Measurements from ENCODE around the gene SENP2.
A peak's percentile ranks its signal among the peaks of the same experiment; 100 is the strongest.
"Not testable (repeated sequence)": the region's sequence is repeated elsewhere in the genome, so short reads cannot be mapped to it uniquely, and the experiment has no call there.

SENP2 gene

GRCh38 chr3:185647134-185647879 lies 61.2 kb downstream of the SENP2 start:
- no peak for DNase-seq (ENCODE audit: low read depth in 2 of 2)

GRCh38 chr3:185647880-185648210 lies 61.8 kb downstream of the SENP2 start:
- DNase-seq (ENCODE audit: low read depth in 2 of 2): no peak

DNA sequence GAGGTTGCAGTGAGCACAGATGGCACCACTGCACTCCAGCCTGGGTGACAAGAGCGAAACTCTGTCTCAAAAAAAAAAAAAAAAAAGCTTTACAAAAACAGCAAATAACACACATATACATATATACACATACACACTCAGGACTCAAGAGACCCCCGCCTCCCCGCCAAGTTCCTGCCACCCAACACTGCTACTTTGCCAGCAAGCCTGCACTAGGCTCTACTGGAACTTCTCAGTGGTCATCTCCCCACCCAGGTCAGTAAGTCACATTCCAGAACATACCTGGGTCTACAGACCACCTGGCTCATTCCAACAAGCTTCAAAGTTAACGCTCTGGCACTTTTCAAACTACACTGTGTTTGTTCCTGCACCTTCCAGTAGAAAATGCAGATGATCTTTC lies 62.3 kb downstream of the SENP2 start:
- DNase-seq (ENCODE audit: low read depth in 2 of 2): no peak

DNA sequence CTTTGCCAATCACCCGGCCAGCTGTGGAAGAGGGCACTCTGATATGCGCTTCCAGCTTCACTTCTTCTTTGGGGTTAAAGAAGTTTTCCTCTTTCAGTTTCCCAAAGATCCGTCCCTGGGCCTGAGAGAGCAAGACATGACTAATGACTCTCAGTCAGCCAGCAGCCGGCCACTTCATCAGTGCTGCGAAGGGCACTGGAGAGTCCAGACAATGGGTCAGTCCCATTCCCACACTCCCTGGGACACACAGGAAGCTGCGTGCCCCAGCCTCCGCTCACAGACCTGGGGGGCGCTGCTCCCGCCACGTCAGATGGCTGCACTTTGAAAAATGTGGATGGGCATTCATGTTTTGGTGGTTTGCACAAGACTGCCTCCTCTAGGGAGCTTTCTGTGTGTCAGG lies 63.3 kb downstream of the SENP2 start:
- DNase-seq (ENCODE audit: low read depth in 2 of 2): no peak

DNA sequence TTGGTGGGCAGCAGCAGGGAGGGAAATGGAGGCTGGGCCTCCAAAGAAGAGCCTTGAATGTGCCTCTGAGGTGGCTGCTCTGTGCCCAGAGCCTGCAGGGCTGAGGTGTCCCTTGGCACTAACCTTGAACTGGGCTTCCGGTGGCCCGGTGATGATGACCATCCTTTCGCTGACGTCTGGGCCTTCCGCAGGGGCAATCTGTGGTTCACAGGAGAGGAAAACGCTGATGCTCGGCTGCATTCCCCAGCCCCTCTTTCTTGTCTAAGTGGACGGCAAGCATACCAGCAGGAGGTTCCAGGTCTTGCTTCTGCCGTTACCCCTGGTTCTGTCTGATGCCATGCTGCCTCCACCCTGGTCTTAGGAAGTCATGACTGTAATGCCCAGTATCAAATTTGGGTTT lies 65.9 kb downstream of the SENP2 start:
- DNase-seq (ENCODE audit: low read depth in 2 of 2): no peak

DNA sequence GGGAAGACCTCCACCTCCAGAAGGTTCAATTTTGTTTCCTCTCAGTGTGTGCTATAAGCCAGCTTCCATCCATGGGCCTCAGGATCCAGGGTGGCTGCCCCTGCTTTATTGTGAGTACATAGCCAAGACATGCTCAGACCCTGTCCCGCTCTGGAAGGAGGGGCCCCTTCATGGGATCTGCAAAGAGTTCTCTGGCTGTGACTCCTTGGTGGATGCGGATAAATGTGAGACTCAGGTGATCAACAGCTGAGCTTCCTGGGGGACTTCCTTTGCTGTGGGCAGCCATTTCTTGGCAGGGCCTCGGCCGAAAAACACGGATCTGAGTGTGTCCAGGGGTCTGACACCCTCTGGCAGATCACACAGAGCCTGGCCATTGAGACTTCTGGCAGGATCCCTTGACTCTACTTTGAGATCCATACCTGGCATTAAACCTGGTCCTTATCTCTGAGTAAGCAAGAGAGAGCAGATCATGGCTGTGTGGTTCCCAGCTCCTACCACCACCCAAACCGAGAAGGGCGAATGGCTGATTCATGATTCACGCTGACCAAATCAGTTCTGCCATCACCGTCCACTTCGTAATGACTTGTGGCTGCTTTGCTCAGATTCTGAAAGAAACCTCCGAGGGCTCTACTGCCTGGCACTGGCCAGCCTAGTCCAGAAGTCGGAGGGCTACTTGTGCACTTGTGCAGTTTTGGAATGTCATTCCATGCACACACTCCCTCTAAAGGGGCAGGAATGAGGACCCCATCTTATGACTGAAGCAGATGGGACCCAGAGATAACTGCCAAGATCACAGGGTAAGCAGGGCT lies 68.1 kb downstream of the SENP2 start:
- DNase-seq (ENCODE audit: low read depth in 2 of 2): no peak

DNA sequence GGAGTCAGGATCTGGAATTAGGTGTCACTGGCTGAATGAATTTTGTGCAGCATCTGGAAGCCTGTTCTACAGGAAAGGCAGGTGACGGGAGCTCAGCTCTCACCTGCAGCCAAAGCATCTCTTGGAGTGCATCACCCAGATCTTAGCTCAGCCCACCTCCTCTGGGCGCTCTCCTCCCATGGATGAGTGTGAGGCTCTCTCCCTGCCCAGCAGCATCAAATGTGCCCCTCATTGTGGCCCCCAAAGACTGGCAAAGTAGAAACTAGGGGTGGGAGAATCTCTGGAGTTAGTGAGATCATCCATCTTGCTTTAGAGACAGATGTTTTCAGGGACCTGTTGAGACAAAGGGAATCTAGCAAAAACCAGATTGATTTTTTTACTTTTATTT lies 68.7 kb downstream of the SENP2 start:
- DNase-seq (ENCODE audit: low read depth in 2 of 2): no peak

DNA sequence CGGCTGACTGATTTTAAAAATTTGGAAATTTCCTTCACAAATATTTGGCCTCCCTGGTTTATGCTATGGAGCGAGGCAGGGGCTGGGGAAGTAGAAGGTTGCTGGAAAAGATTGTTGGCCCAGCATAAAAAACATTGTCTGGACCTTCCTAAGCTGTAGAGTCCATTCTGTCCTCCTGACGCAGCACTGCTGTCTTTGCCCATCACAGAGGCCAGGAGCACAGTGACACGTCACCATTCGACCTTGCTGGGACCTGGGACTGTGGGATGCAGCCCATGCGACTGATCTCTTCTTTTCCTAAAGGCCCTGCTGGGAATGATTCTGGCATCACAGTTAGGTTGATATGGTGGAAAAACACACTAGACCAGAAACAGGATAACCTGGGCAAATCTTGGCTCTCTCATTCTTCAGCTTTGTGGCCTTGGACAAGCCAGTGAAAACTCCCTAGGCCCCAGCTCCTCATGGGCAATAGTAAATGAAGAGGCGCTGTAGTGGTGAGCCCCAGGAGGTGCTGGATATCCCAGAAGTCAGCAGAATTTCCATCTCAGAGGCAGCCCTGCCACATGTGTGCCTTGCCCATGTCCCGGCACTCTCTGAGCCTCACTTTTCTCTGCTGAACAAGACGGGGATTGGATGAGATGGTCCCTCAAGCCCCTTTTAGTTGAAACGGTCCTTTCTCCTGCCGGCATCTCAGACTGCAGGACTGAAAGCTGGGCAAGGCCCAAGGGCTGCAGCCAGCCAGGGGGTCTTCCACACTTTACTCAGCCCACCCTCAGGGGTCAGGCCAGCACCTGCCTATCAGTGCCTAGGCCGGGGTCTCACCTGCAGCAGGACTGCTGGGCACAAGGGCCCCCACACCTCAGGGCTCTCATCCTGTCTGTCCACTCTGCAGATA lies 69.6 kb downstream of the SENP2 start:
- DNase-seq (ENCODE audit: low read depth in 2 of 2): no peak

GRCh38 chr3:185656321-185656840 lies 70.3 kb downstream of the SENP2 start:
- DNase-seq (ENCODE audit: low read depth in 2 of 2): peak; percentile 98

- no peak for DNase-seq (ENCODE audit: low read depth in 2 of 2)
Measured at GRCh38 chr3:185657211-185657610, 71.1 kb downstream of the SENP2 start.

DNA sequence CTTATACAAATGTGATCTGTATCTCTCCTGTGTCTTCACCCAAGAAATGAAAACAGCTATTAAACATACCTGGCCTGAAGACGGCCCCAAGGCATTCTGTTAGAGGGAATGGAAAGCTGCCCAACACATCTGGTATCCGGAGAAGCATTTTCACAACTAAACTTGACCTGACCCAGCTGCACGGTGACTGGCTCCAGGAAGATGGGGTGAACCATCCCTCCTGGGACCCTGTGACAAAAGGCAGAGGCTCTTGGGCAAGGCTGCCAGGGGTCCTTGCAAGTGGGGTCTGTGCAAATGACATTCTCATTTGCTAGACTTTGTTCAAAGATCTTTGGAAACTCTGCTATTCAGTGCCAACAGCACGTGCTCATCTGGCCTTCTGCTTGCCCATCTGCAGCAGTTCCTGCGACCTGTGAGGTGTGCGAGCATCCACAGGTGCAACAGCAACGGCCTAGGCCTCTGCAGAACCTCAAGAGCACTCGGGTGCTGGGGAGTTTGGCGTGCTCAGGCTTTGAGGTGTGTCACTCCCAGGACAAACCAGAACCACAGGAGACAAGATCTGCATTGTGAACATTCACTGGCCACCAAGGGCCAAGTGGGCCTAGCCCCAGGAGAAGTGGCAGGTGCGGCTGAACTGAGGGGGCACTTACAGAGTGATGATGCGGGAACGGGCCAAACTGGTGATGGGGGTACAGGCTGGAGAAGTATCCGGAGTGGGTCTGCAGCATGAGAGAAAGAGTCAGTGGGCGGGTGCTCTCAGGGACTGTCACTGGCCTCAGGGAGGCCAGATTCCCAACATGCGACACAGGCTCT lies 71.8 kb downstream of the SENP2 start:
- no peak for DNase-seq (ENCODE audit: low read depth in 2 of 2)

DNA sequence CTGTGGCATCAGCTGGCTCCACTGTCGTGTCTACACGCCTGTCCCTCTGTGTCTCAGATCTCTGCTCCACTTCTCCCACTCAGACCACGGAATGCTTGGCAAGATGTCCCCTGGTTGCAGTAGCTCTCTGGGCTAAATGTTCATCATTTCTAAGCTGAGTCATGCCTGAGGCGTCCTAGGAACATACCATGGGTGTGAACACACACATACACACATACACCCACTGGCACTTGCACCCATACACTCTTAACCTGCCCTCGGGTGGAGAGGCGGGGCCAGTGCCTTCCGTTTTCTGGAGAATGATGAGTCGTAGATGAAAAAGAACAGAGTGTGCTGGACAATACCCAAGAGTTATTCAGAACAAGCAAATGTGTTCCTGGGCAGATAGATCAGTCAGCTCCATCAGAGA lies 72.4 kb downstream of the SENP2 start:
- peak; percentile 93 to 94 for DNase-seq (ENCODE audit: low read depth in 2 of 2)

- no peak for DNase-seq (ENCODE audit: low read depth in 2 of 2)
Measured at GRCh38 chr3:185658943-185659342, 72.8 kb downstream of the SENP2 start.

- peak; percentile 42 to 50 for DNase-seq (ENCODE audit: low read depth in 2 of 2)
Measured at GRCh38 chr3:185659942-185660921, 74.1 kb downstream of the SENP2 start.

- not testable (repeated sequence) for DNase-seq (ENCODE audit: low read depth in 2 of 2)
Measured at GRCh38 chr3:185661296-185661695, 75.2 kb downstream of the SENP2 start.

GRCh38 chr3:185661772-185662171 lies 75.7 kb downstream of the SENP2 start:
- no peak for DNase-seq (ENCODE audit: low read depth in 2 of 2)

DNA sequence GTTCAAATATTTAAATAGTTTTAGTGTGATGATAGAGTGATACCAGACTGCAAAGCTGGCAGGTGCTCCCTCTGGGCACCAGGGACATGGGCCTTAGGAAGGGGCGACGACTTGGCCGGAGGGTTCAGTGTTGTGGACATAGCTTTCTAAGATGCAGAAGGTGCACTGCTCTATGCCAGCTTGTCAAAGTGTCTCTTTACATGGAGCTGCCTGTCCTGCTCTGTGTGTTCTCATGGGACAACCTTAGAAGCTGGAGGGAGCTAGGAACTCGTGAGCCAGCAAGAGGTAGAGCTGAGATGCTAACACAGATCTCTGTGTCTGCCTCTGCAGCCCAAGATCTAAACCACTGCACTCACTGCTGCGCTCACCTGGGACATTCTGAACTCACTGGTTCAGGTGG lies 77.8 kb downstream of the SENP2 start:
- DNase-seq (ENCODE audit: low read depth in 2 of 2): no peak

- no peak for DNase-seq (ENCODE audit: low read depth in 2 of 2)
Measured at GRCh38 chr3:185667574-185667973, 81.5 kb downstream of the SENP2 start.

DNA sequence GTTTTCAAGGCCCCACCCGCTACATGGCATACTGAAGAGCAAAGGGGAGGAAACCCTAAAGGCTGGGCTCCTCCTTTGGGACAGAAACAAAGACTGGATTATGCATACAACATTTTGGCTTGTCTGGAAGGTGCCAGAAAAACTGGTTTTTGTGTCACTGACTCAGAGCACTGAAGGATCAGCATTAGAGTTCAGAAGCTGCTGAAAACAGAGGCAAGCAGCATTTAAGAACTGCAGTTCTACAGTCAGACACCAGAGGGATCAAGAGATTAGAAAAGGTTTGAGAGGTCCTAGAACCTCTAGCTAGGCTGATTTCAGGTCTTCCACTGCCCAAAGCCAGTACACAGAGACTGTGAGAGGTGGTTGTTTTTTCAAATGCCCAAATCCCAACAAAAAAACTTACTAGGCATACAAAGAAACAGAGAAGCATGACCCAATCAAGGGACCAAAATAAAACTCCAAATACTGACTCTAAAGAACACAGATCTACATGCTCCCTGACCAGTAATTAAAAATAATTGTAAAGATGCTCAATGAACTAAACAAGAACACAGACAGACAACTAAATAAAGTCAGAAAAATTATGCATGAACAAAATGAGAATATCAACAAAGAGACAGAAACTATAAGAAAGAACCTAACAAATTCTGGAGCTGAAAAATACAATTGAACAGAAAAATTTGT lies 91.2 kb downstream of the SENP2 start:
- no peak for DNase-seq (ENCODE audit: low read depth in 2 of 2)

Measured in fibroblast of skin of left biceps (primary cell).